ENCODE data around the gene LIPA.
"Not testable (repeated sequence)": the region's sequence is repeated elsewhere in the genome, so short reads cannot be mapped to it uniquely, and the experiment has no call there.

Gene LIPA

GRCh38 chr10:89295597-89295996, 44.0 kb upstream of the LIPA start:
- no peaks in the 10 kb centered on the region for H3K27me3 ChIP-seq (ENCODE audit: insufficient read depth, low read length, poor library complexity)
- no peak overlapping the region for H2AFZ ChIP-seq (ENCODE audit: low read depth, low read length)
- no peak overlapping the region for H3K4me2 ChIP-seq (ENCODE audit: insufficient read depth, low read length)
- peaks cover 13% of the 10 kb centered on the region for H3K4me1 ChIP-seq (ENCODE audit: insufficient read depth, low read length)
- H3K27ac ChIP-seq (ENCODE audit: low read length) = no peak overlapping the region
- no peaks in the 10 kb centered on the region for H3K79me2 ChIP-seq (ENCODE audit: insufficient read depth, low read length)
- DNase-seq = no peak
- no peaks in the 10 kb centered on the region for H3K36me3 ChIP-seq (ENCODE audit: insufficient read depth, low read length)
- TF ChIP-seq EZH2 (IDR thresholded peaks at IDR 0.05; ENCODE audit: borderline replicate concordance, low read depth, low read length, severe bottlenecking) = no peak
- TF ChIP-seq, protein P1, sequence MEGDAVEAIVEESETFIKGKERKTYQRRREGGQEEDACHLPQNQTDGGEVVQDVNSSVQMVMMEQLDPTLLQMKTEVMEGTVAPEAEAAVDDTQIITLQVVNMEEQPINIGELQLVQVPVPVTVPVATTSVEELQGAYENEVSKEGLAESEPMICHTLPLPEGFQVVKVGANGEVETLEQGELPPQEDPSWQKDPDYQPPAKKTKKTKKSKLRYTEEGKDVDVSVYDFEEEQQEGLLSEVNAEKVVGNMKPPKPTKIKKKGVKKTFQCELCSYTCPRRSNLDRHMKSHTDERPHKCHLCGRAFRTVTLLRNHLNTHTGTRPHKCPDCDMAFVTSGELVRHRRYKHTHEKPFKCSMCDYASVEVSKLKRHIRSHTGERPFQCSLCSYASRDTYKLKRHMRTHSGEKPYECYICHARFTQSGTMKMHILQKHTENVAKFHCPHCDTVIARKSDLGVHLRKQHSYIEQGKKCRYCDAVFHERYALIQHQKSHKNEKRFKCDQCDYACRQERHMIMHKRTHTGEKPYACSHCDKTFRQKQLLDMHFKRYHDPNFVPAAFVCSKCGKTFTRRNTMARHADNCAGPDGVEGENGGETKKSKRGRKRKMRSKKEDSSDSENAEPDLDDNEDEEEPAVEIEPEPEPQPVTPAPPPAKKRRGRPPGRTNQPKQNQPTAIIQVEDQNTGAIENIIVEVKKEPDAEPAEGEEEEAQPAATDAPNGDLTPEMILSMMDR (IDR thresholded peaks at IDR 0.05; ENCODE audit: borderline replicate concordance, extremely low read depth, low read length, poor library complexity, severe bottlenecking) = no peak
- H3K4me3 ChIP-seq (ENCODE audit: low read depth in 1 of 2, low read length in 2 of 2) = no peak overlapping the region
- no peaks in the 10 kb centered on the region for H3K9me3 ChIP-seq (ENCODE audit: insufficient read depth, low read length, severe bottlenecking)
- H4K20me1 ChIP-seq (ENCODE audit: insufficient read depth, low read length) = no peaks in the 10 kb centered on the region
- no peak overlapping the region for H3K9ac ChIP-seq (ENCODE audit: low read depth, low read length)
- ATAC-seq (ENCODE audit: insufficient read depth, low read depth) = peak; percentile 58; the same call in 2 of the 3 replicates

GRCh38 chr10:89294721-89295239, 43.2 kb upstream of the LIPA start:
- Histone ChIP-seq H3K4me3 (ENCODE audit: low read depth in 1 of 2, low read length in 2 of 2) (no peak overlapping the region), H3K79me2 (ENCODE audit: insufficient read depth, low read length) (no peaks in the 10 kb centered on the region), H3K9ac (ENCODE audit: low read depth, low read length) (no peak overlapping the region), H3K27ac (ENCODE audit: low read length) (no peak overlapping the region), H3K9me3 (ENCODE audit: insufficient read depth, low read length, severe bottlenecking) (no peaks in the 10 kb centered on the region), H3K4me1 (ENCODE audit: insufficient read depth, low read length) (peaks cover 9% of the 10 kb centered on the region; the same call in 1 of the 2 replicates), H3K36me3 (ENCODE audit: insufficient read depth, low read length) (no peaks in the 10 kb centered on the region), H3K4me2 (ENCODE audit: insufficient read depth, low read length) (no peak overlapping the region), H4K20me1 (ENCODE audit: insufficient read depth, low read length) (no peaks in the 10 kb centered on the region), H3K27me3 (ENCODE audit: insufficient read depth, low read length, poor library complexity) (no peaks in the 10 kb centered on the region), H2AFZ (ENCODE audit: low read depth, low read length) (no peak overlapping the region)
- ATAC-seq (ENCODE audit: insufficient read depth, low read depth) = no peak
- DNase-seq = no peak
- TF ChIP-seq, protein P1 (IDR thresholded peaks at IDR 0.05; ENCODE audit: borderline replicate concordance, extremely low read depth, low read length, poor library complexity, severe bottlenecking) = no peak
- TF ChIP-seq EZH2 (IDR thresholded peaks at IDR 0.05; ENCODE audit: borderline replicate concordance, low read depth, low read length, severe bottlenecking) = no peak

- H3K36me3 ChIP-seq (ENCODE audit: insufficient read depth, low read length); H3K79me2 ChIP-seq (ENCODE audit: insufficient read depth, low read length); H3K4me2 ChIP-seq (ENCODE audit: insufficient read depth, low read length); H4K20me1 ChIP-seq (ENCODE audit: insufficient read depth, low read length); DNase-seq; H2AFZ ChIP-seq (ENCODE audit: low read depth, low read length); H3K9ac ChIP-seq (ENCODE audit: low read depth, low read length); H3K27ac ChIP-seq (ENCODE audit: low read length); H3K9me3 ChIP-seq (ENCODE audit: insufficient read depth, low read length, severe bottlenecking); ATAC-seq (ENCODE audit: insufficient read depth, low read depth); H3K4me3 ChIP-seq (ENCODE audit: low read depth in 1 of 2, low read length in 2 of 2); H3K4me1 ChIP-seq (ENCODE audit: insufficient read depth, low read length); H3K27me3 ChIP-seq (ENCODE audit: insufficient read depth, low read length, poor library complexity): not testable (repeated sequence)
Measured at GRCh38 chr10:89285303-89285702, 33.7 kb upstream of the LIPA start.

DNA sequence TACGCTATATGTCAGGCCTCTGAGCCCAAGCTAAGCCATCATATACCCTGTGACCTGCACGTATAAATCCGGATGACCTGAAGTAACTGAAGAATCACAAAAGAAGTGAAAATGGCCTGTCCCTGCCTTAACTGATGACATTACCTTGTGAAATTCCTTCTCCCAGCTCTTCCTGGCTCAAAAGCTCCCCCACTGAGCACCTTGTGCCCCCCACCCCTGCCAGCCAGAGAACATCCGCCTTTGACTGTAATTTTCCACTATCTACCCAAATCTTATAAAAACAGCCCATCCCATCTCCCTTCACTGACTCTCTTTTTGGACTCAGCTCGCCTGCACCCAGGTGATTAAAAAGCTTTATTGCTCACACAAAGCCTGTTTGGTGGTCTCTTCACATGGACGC, 33.1 kb upstream of the LIPA start:
- not testable (repeated sequence) for H3K36me3 ChIP-seq (ENCODE audit: insufficient read depth, low read length); H3K4me3 ChIP-seq (ENCODE audit: low read depth in 1 of 2, low read length in 2 of 2); H4K20me1 ChIP-seq (ENCODE audit: insufficient read depth, low read length); H3K9ac ChIP-seq (ENCODE audit: low read depth, low read length); H3K9me3 ChIP-seq (ENCODE audit: insufficient read depth, low read length, severe bottlenecking); H3K27me3 ChIP-seq (ENCODE audit: insufficient read depth, low read length, poor library complexity); H3K4me2 ChIP-seq (ENCODE audit: insufficient read depth, low read length); ATAC-seq (ENCODE audit: insufficient read depth, low read depth); H2AFZ ChIP-seq (ENCODE audit: low read depth, low read length); DNase-seq; H3K27ac ChIP-seq (ENCODE audit: low read length); H3K4me1 ChIP-seq (ENCODE audit: insufficient read depth, low read length); H3K79me2 ChIP-seq (ENCODE audit: insufficient read depth, low read length)

Measured in DND-41 (cell line).